OCI-LY1 (cell line): ENCODE results near the gene SMU1.

Experiments
- H2AFZ ChIP-seq: fragments of 200-600 bp; sonication (generic), shearing (Covaris generic); 2 replicates; pipeline ENCODE4 v1.6.0; 2014; ENCODE audit warnings: antibody characterized with exemption, mild to moderate bottlenecking, low read length
- H3F3A ChIP-seq: fragments of 200-600 bp; sonication (generic), shearing (Covaris generic); 2 replicates; pipeline ENCODE4 v1.6.0; 2014; ENCODE audit warnings: mild to moderate bottlenecking, antibody characterized with exemption, low read length, moderate library complexity; ENCODE audit not compliant: insufficient read depth
- H3K27ac ChIP-seq: fragments of 200-600 bp; sonication (generic); 2 replicates; pipeline ENCODE4 v1.5.1; 2014; ENCODE audit warnings: low read length, mixed run types, mild to moderate bottlenecking, low read depth; ENCODE audit not compliant: poor library complexity, severe bottlenecking
- H3K27me3 ChIP-seq: fragments of 200-600 bp; sonication (generic); 2 replicates; pipeline ENCODE4 v1.6.0; 2014; ENCODE audit warnings: antibody characterized with exemption, mild to moderate bottlenecking, low read length, moderate library complexity; ENCODE audit not compliant: insufficient read depth
- H3K36me3 ChIP-seq: fragments of 200-600 bp; sonication (generic); 2 replicates; pipeline ENCODE4 v1.6.1; 2014; ENCODE audit warnings: mild to moderate bottlenecking, antibody characterized with exemption, low read length, moderate library complexity, mixed read lengths; ENCODE audit not compliant: insufficient read depth
- H3K4me1 ChIP-seq: fragments of 200-600 bp; sonication (generic); 2 replicates; pipeline ENCODE4 v1.5.1; 2014; ENCODE audit warnings: mild to moderate bottlenecking, low read length, moderate library complexity; ENCODE audit not compliant: insufficient read depth, severe bottlenecking
- H3K4me2 ChIP-seq: fragments of 200-600 bp; sonication (generic), shearing (Covaris generic); 2 replicates; pipeline ENCODE4 v1.6.1; 2014; ENCODE audit warnings: low read length
- H3K4me3 ChIP-seq: fragments of 200-600 bp; sonication (generic); 2 replicates; pipeline ENCODE4 v1.5.1; 2014; ENCODE audit warnings: low read length, low read depth, mild to moderate bottlenecking, mixed read lengths; ENCODE audit not compliant: poor library complexity, severe bottlenecking
- H3K79me2 ChIP-seq: fragments of 200-600 bp; shearing (Covaris generic); 2 replicates; pipeline ENCODE4 v1.6.1; 2016; ENCODE audit warnings: mixed run types, low read length, mixed read lengths; ENCODE audit not compliant: insufficient read depth
- H3K9ac ChIP-seq: fragments of 200-600 bp; sonication (generic), shearing (Covaris generic); 2 replicates; pipeline ENCODE4 v1.6.1; 2014; ENCODE audit warnings: mild to moderate bottlenecking, low read length, mixed read lengths
- H3K9me2 ChIP-seq: fragments of 200-600 bp; sonication (generic), shearing (Covaris generic); 2 replicates; pipeline ENCODE4 v1.6.1; 2014; ENCODE audit warnings: low read depth, mild to moderate bottlenecking, low read length, mixed read lengths
- H3K9me3 ChIP-seq: fragments of 200-600 bp; shearing (Covaris generic); 2 replicates; pipeline ENCODE4 v1.6.1; 2014; ENCODE audit warnings: low read length, mixed read lengths
- H4K20me1 ChIP-seq: fragments of 200-600 bp; sonication (generic), shearing (Covaris generic); 2 replicates; pipeline ENCODE4 v1.6.0; 2016; ENCODE audit warnings: mild to moderate bottlenecking, low read length; ENCODE audit not compliant: insufficient read depth
- CTCF ChIP-seq: fragments of 200-600 bp; sonication (generic), shearing (Covaris generic); IDR thresholded peaks from 2 replicates; pipeline ENCODE4 v1.5.1; 2017; ENCODE audit warnings: mild to moderate bottlenecking, antibody characterized with exemption, low read length, moderate library complexity, mixed read lengths
- EZH2 ChIP-seq: fragments of 200-600 bp; sonication (generic), shearing (Covaris generic); IDR thresholded peaks from 2 replicates; pipeline ENCODE4 v1.8.0; 2017; ENCODE audit warnings: borderline replicate concordance, mixed run types, mild to moderate bottlenecking, antibody characterized with exemption, low read length, moderate library complexity, mixed read lengths

Gene SMU1

GRCh38 chr9:33014665-33015014, 61.8 kb downstream of the SMU1 start:
- no peak overlapping the region for H3K9ac ChIP-seq
- no peak overlapping the region for H2AFZ ChIP-seq
- no peak overlapping the region for H3K4me3 ChIP-seq
- H3K36me3 ChIP-seq, result peaks cover 11% of the 10 kb centered on the region
- no peaks in the 10 kb centered on the region for H3K4me1 ChIP-seq
- H3F3A ChIP-seq, result no peaks in the 10 kb centered on the region; the same call in 1 of the 2 replicates
- no peak overlapping the region for H3K27ac ChIP-seq
- no peaks in the 10 kb centered on the region for H3K9me2 ChIP-seq
- H3K79me2 ChIP-seq, result no peaks in the 10 kb centered on the region
- TF ChIP-seq CTCF, result no peak
- TF ChIP-seq EZH2, result no peak
- no peak overlapping the region for H3K4me2 ChIP-seq
- H3K27me3 ChIP-seq, result no peaks in the 10 kb centered on the region
- H3K9me3 ChIP-seq, result no peaks in the 10 kb centered on the region
- H4K20me1 ChIP-seq, result no peaks in the 10 kb centered on the region

- Histone ChIP-seq H3K4me3 (no peak overlapping the region), H3F3A (no peaks in the 10 kb centered on the region; the same call in 1 of the 2 replicates), H3K9me3 (no peaks in the 10 kb centered on the region), H3K4me1 (no peaks in the 10 kb centered on the region), H3K27me3 (no peaks in the 10 kb centered on the region), H3K79me2 (no peaks in the 10 kb centered on the region), H4K20me1 (no peaks in the 10 kb centered on the region), H3K27ac (no peak overlapping the region), H2AFZ (no peak overlapping the region), H3K9me2 (no peaks in the 10 kb centered on the region), H3K36me3 (peaks cover 7% of the 10 kb centered on the region; the same call in 1 of the 2 replicates), H3K9ac (no peak overlapping the region), H3K4me2 (no peak overlapping the region)
- TF ChIP-seq EZH2, result no peak
- TF ChIP-seq CTCF, result no peak
Observed at GRCh38 chr9:33013962-33014664, 62.4 kb downstream of the SMU1 start.

GRCh38 chr9:33012328-33013069, 64.0 kb downstream of the SMU1 start:
- Histone ChIP-seq H3K9ac (no peak overlapping the region), H3K27ac (no peak overlapping the region), H3K4me1 (no peaks in the 10 kb centered on the region), H3K79me2 (no peaks in the 10 kb centered on the region), H3F3A (no peaks in the 10 kb centered on the region), H3K9me2 (no peaks in the 10 kb centered on the region), H3K36me3 (peaks cover 4% of the 10 kb centered on the region; the same call in 1 of the 2 replicates), H3K4me3 (no peak overlapping the region), H3K9me3 (no peaks in the 10 kb centered on the region), H3K4me2 (no peak overlapping the region), H3K27me3 (no peaks in the 10 kb centered on the region), H2AFZ (no peak overlapping the region), H4K20me1 (no peaks in the 10 kb centered on the region)
- TF ChIP-seq CTCF (no peak), EZH2 (no peak)
